ENCODE results near the gene TLE2. TPM values are rescaled to one million over a fixed set of nuclear protein-coding genes. Genes with fewer than 3 reads are reported as not detected.

The TLE2 gene
- total RNA-seq, 1 experiment from 2014 or later: 3.1 TPM

GRCh38 chr19:2977746-2978138, 51.3 kb downstream of the TLE2 start:
- H3K18ac ChIP-seq (ENCODE audit: insufficient read length, low read depth, low read length): no peak overlapping the region
- H3K23me2 ChIP-seq (ENCODE audit: insufficient read length, low read depth, low read length, poor library complexity, severe bottlenecking): peaks cover 5% of the 10 kb centered on the region
- no peak overlapping the region for H2BK15ac ChIP-seq (ENCODE audit: low read depth, low read length)
- no peaks in the 10 kb centered on the region for H3K79me1 ChIP-seq (ENCODE audit: insufficient read depth, low read depth, low read length, poor library complexity, severe bottlenecking)
- Mint-ChIP-seq H3K27ac (no peak overlapping the region), H3K36me3 (ENCODE audit: insufficient read depth in 1 of 3, low read depth in 3 of 3) (no peaks in the 10 kb centered on the region; a peak in 1 of 7 replicates), H3K4me1 (peaks cover 27 to 41% of the 10 kb centered on the region in 2 experiments), H3K27me3 (ENCODE audit: low read depth) (peaks cover 95% of the 10 kb centered on the region), H3K9me3 (peaks cover 0 to 4% of the 10 kb centered on the region in 2 experiments; a peak in 1 of 5 replicates), H3K4me3 (peak overlapping the region; percentile 52 to 77)
- H4K5ac ChIP-seq (ENCODE audit: insufficient read length, low read depth, low read length): no peak overlapping the region
- no peak overlapping the region for H2AFZ ChIP-seq (ENCODE audit: low read length)
- H3K27ac ChIP-seq (ENCODE audit: insufficient read length, low read depth, low read length): no peak overlapping the region
- no peak overlapping the region for H2BK20ac ChIP-seq (ENCODE audit: low read depth, low read length, poor library complexity, severe bottlenecking)
- peak overlapping the region; percentile 29 for H3K4me2 ChIP-seq (ENCODE audit: insufficient read depth, insufficient read length, low read length)
- no peaks in the 10 kb centered on the region for H3K27me3 ChIP-seq (ENCODE audit: insufficient read depth, low read length)
- no peak overlapping the region for H2AK5ac ChIP-seq (ENCODE audit: insufficient read length, low read length)
- no peak overlapping the region for H3K14ac ChIP-seq (ENCODE audit: insufficient read depth, low read length)
- no peaks in the 10 kb centered on the region for H4K20me1 ChIP-seq (ENCODE audit: control insufficient read depth, insufficient read depth, insufficient read length)
- no peaks in the 10 kb centered on the region for H3K79me2 ChIP-seq (ENCODE audit: insufficient read depth, low read length)
- H3K4me1 ChIP-seq (ENCODE audit: insufficient read depth, low read length): peaks cover 2% of the 10 kb centered on the region; the same call in 1 of the 2 replicates
- no peak for TF ChIP-seq CTCF (conservative IDR thresholded peaks at IDR 0.05)
- no peak overlapping the region for H4K8ac ChIP-seq (replicated peaks; ENCODE audit: insufficient read length, low read depth, low read length)
- H4K91ac ChIP-seq (ENCODE audit: insufficient read length, low read depth, low read length): no peak overlapping the region
- no peaks in the 10 kb centered on the region for H3K9me3 ChIP-seq (ENCODE audit: control insufficient read depth, low read depth, low read length)
- no peak overlapping the region for H3T11ph ChIP-seq (ENCODE audit: low read length)
- H2BK12ac ChIP-seq (ENCODE audit: insufficient read length, low read depth, low read length): no peak overlapping the region
- H3K56ac ChIP-seq (ENCODE audit: insufficient read length, low read depth, low read length): no peak overlapping the region
- no CpG with 5 or more reads among the region's 10 CpGs for WGBS (ENCODE audit: extremely low coverage, insufficient read length, low lambda C conversion rate)
- no peak overlapping the region for H3K4ac ChIP-seq (ENCODE audit: low read depth, low read length)
- no peak overlapping the region for H3K9ac ChIP-seq (ENCODE audit: extremely low read depth, insufficient read length, low read length)
- H2BK120ac ChIP-seq (ENCODE audit: low read depth, low read length, poor library complexity, severe bottlenecking): no peak overlapping the region
- no peak overlapping the region for H2BK5ac ChIP-seq (ENCODE audit: insufficient read length, low read length)
- no peak for DNase-seq
- H3K23ac ChIP-seq (ENCODE audit: insufficient read length, low read depth, low read length): no peak overlapping the region

All from H9 (cell line).